Kidney glomerular epithelial cell (primary cell): Measurements from ENCODE around the gene UACA.
"Not testable (repeated sequence)": the region's sequence is repeated elsewhere in the genome, so short reads cannot be mapped to it uniquely, and the experiment has no call there.

Experiments used
- DNase-seq: peaks from one replicate; lab custom pipeline; 2025; lab: John Stamatoyannopoulos, UW

Gene UACA

GRCh38 chr15:70763120-70763949 is at the start of gene UACA:
Gene UACA, minus strand, starts transcription at chr15:70763558. Its CDS starts 151 bp downstream, at chr15:70763407.
- peak; percentile 94 for DNase-seq

- no peak for DNase-seq
These were observed 49.5 kb upstream of the UACA start for GRCh38 chr15:70812827-70813364.

- DNase-seq, result no peak
These were observed 47.7 kb upstream of the UACA start for GRCh38 chr15:70810916-70811578.

GRCh38 chr15:70806992-70807712 is 43.8 kb upstream of the UACA start:
- no peak for DNase-seq

GRCh38 chr15:70804388-70804787 is 41.0 kb upstream of the UACA start:
- not testable (repeated sequence) for DNase-seq

GRCh38 chr15:70802629-70803028 is 39.3 kb upstream of the UACA start:
- peak; percentile 25 for DNase-seq

- no peak for DNase-seq
These were observed 37.8 kb upstream of the UACA start for GRCh38 chr15:70801109-70801508.

- DNase-seq, result peak; percentile 93
These were observed 36.5 kb upstream of the UACA start for GRCh38 chr15:70799667-70800450.

- no peak for DNase-seq
These were observed 34.1 kb upstream of the UACA start for GRCh38 chr15:70797464-70797863.

GRCh38 chr15:70796516-70797310 is 33.4 kb upstream of the UACA start:
- no peak for DNase-seq

GRCh38 chr15:70795311-70795665 is 31.9 kb upstream of the UACA start:
- DNase-seq, result peak; percentile 98

- DNase-seq, result peak; percentile 77
These were observed 31.4 kb upstream of the UACA start for GRCh38 chr15:70794596-70795310.

GRCh38 chr15:70793694-70794093 is 30.3 kb upstream of the UACA start:
- no peak for DNase-seq

- DNase-seq, result peak; percentile 83
These were observed 28.8 kb upstream of the UACA start for GRCh38 chr15:70792171-70792573.

- no peak for DNase-seq
These were observed 27.9 kb upstream of the UACA start for GRCh38 chr15:70791259-70791658.

- DNase-seq, result no peak
These were observed 25.9 kb upstream of the UACA start for GRCh38 chr15:70789213-70789612.

GRCh38 chr15:70788114-70789049 is 25.0 kb upstream of the UACA start:
- DNase-seq, result peak; percentile 42

GRCh38 chr15:70786996-70787395 is 23.6 kb upstream of the UACA start:
- no peak for DNase-seq

GRCh38 chr15:70783610-70784022 is 20.3 kb upstream of the UACA start:
- peak; percentile 59 for DNase-seq
